BJ (cell line): ENCODE results near the gene SAMD4B. TPM values are rescaled to one million over a fixed set of nuclear protein-coding genes. Genes with fewer than 3 reads are reported as not detected.

ENCODE experiments used
- CTCF ChIA-PET: fragments of 350-600 bp; formaldehyde crosslinking; extraction: SDS; loops from one replicate; lab custom pipeline; 2021; ENCODE audit warnings: antibody characterized with exemption, inconsistent platforms; lab: Yijun Ruan, JAX
- POLR2A ChIA-PET: fragments of 300-600 bp; sonication (Branson Sonifier 250); formaldehyde crosslinking; extraction: SDS; loops from one replicate; lab custom pipeline; 2021; ENCODE audit warnings: antibody characterized with exemption; lab: Charles Lee
- DNase-seq: peaks from one replicate; pipeline ENCODE4 v3.0.0-alpha.2; 2011; ENCODE audit warnings: low read depth
- H3K27me3 ChIP-seq: 2 replicates; pipeline ENCODE4 v1.6.0; 2011; ENCODE audit warnings: low read length; ENCODE audit not compliant: control insufficient read depth, insufficient read depth
- H3K36me3 ChIP-seq: 2 replicates; pipeline ENCODE4 v1.5.1; 2011; ENCODE audit warnings: low read length; ENCODE audit not compliant: control insufficient read depth, insufficient read depth
- H3K4me3 ChIP-seq: 2 replicates; pipeline ENCODE4 v1.5.1; 2011; ENCODE audit warnings: low read depth, mild to moderate bottlenecking, control low read depth, low read length
- CTCF ChIP-seq: IDR thresholded peaks from 2 replicates; pipeline ENCODE4 v1.5.1; 2011; ENCODE audit warnings: low read depth, mild to moderate bottlenecking, control low read depth, inconsistent platforms, low read length, moderate library complexity; ENCODE audit not compliant: insufficient read depth
- polyA plus RNA-seq: library from polyadenylated mRNA; depleted of rRNA; stranded (reverse); fragments of >200 nt; gene quantifications from 2 replicates; pipeline ENCODE4 v1.2.3, GENCODE V29; 2011

SAMD4B gene
- polyA plus RNA-seq, 1 experiment: 75.7 TPM

DNA sequence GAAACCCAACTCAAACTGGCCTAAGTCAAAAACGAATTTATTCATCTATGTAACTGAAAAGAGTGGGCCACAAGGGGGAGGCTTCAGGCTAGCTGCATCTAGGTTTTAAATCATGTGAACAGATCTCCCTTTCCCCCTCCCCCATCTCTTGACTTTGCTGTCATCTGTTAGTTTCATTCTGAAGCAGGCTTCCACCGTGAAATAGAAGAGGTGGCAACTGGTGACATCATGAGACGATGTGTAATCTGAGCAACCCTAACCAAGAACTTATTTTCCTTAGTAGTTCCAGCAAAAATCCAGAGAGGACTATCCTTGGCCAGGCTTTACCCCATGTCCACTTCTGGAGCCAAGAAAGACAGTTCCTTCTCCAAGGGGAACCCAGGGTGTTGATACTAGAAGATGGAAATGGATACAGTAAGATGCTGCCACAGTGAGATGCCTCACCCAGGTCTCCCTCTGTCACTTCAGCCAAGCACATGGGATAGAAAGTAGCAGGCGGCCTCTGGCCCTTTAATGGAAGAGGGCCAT, 9.4 kb downstream of the SAMD4B start:
- ChIA-PET CTCF (interaction anchor here (1.5 kb wide), 1 partner anchor 9 kb away, joined by 6 read pairs; the partner anchor contains the start of gene SAMD4B), POLR2A (no interaction called here)
- no peak for DNase-seq
- Histone ChIP-seq H3K27me3 (no peaks in the 10 kb centered on the region), H3K36me3 (peaks cover 19% of the 10 kb centered on the region), H3K4me3 (no peak overlapping the region)
- TF ChIP-seq CTCF: no peak

DNA sequence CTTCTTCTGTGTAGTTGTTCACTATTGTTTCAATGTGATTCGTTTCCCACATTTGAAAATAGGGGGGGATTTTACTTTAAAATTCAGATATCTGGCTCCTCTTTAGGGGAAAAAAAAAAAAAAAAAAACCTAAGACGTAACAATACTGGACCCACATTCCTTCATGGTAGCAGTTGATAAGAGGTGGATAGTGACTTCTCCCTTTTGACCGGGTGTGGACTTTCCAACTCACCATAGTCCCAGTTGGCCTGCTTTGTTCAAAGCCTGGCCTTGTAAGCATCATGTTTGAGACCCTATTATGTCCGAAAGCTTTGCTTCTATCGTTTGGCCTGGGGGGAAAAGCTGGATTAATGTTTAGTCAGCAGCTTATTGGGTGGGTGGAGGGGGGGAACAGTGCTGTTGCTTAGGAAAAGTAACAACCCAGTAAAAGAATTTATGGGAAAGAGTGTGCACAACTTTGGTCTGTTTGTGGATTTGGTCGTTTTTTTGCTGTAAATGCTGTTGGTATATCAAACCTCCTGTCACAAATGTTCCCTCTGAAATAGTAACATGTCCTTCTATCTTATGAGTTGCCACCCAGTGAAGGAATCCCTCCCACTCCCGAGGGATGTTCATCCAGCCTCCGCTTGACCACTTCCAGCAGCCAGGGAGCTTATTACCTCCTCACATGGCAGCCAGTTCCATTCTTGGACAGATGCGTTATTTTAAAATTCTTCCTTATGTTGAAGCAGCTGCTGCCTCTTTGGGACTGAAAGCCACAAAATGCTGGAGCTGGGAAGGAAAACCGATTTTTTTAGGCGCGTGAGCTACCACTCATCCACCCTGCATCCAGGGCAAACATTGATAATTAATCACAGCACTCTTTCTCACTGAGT, 10.4 kb downstream of the SAMD4B start:
- Histone ChIP-seq H3K36me3 (peaks cover 28% of the 10 kb centered on the region), H3K27me3 (no peaks in the 10 kb centered on the region), H3K4me3 (no peak overlapping the region)
- POLR2A ChIA-PET: no interaction called here
- TF ChIP-seq CTCF: no peak
- no peak for DNase-seq
- CTCF ChIA-PET: interaction anchor here (0.7 to 1.2 kb wide), 4 partner anchors 10 to 55 kb away, joined by 3 to 6 read pairs (median 4); no protein-coding TSS in a partner anchor

GRCh38 chr19:39355253-39355652, 13.0 kb downstream of the SAMD4B start:
- Histone ChIP-seq H3K36me3 (peaks cover 28% of the 10 kb centered on the region), H3K4me3 (no peak overlapping the region), H3K27me3 (no peaks in the 10 kb centered on the region)
- CTCF ChIA-PET: interaction anchor here (0.9 to 1.1 kb wide), 3 partner anchors 13 to 85 kb away, joined by 3 to 4 read pairs (median 4); partner anchors contain the start of genes MED29, PAF1 and SAMD4B
- no peak for DNase-seq
- POLR2A ChIA-PET: no interaction called here
- TF ChIP-seq CTCF: no peak

- ChIA-PET CTCF (interaction anchor here (0.8 to 1.1 kb wide), 3 partner anchors 14 to 34 kb away, joined by 3 to 4 read pairs (median 3); partner anchors contain the start of genes MED29, PAF1 and SAMD4B), POLR2A (no interaction called here)
- peaks cover 29% of the 10 kb centered on the region for H3K36me3 ChIP-seq
Measured at GRCh38 chr19:39356073-39356472, 13.9 kb downstream of the SAMD4B start.

More at GRCh38 chr19:39356073-39356472, 13.9 kb downstream of the SAMD4B start:
- Histone ChIP-seq H3K27me3 (no peaks in the 10 kb centered on the region), H3K4me3 (no peak overlapping the region)
- TF ChIP-seq CTCF: no peak
- DNase-seq: no peak
